ENCODE data around the gene FKBP4. TPM values are rescaled to one million over a fixed set of nuclear protein-coding genes. Genes with fewer than 3 reads are reported as not detected.

The FKBP4 gene
- polyA plus RNA-seq, 4 donors: 132 to 164 (median 142) TPM

DNA sequence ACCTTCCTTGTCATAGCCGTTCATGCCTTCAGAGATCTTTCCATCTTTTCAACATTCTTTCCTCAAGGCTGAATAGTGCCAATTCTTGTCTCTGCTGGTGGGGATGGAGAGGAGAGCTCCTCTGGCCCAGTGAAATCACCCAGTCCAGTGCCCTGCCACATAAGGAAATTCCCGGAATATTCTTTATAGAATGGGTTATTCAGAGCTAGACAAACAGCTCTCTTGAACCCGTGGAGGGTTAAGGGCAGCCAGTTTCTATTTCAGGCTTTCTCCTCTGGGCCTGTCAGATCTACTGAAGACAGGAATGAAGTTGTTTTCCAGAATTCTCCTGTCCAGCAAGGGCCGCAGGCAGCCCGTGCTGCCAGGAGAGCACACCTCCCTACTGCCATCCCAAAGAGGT, 48.2 kb downstream of the FKBP4 start:
- DNase-seq (ENCODE audit: low read depth in 4 of 4, low spot score in 3 of 4): no peak

DNA sequence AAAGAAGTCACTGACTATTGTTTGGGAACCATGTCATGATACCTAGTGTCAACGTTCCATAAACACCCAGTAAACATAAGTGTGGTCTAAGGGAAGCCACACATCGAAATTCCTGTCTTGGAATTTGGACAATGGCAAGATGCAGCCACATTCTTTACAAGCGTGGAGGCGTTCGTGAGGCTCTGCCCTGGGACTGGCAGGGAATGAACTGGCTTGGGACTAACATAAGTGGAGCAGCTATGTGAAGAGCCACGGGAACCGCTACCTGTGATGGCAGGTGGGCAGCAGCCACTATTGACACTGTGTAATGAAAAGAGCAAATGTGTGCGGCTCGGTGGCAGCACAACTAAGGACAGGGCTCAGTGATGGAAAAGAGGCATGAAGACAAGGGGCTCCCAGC, 50.0 kb downstream of the FKBP4 start:
- no peak for DNase-seq (ENCODE audit: low read depth in 4 of 4, low spot score in 3 of 4)

DNA sequence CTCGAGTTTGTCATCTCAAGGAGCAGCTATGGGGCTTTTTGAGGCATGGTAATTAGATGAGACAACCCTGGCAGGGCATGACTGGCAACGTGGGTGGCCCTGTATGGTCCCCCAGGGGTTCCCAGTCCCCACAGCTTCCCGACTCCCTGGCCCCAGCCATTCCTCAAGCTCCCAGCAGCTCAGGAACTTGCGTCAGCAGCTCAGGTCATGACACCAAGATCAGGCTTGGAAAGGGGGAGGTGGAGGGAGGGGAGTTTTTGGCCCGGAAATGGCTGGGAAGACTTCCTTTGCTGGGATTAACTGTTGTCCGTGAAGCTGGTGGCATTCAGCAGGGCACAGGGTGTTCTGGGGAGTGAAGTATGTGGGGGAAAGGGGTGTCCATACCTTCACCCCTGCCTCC, 50.5 kb downstream of the FKBP4 start:
- no peak for DNase-seq (ENCODE audit: low read depth in 4 of 4, low spot score in 3 of 4)

DNA sequence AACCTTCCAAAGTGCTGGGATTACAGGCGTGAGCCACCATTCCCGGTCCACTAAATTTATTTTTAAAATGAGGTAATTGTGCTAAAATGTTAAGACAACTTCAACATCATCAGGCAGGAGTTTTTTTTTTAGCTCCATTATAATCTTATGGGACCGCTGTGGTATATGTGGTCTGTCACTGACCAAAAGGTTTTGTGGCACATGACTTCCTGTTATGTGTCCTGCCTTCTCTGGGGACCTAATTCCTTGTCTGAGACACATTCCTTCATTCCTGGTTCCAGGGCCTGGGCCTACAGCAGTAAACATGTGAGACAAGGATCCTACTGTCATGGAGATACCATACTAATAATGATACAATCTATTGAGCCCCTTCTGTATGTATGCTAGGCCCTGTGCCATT, 57.2 kb downstream of the FKBP4 start:
- DNase-seq (ENCODE audit: low read depth in 4 of 4, low spot score in 3 of 4): no peak

- peak in 1 of 4 donors; percentile 66 for DNase-seq (ENCODE audit: low read depth in 4 of 4, low spot score in 3 of 4)
Observed at GRCh38 chr12:2853626-2854025, 58.9 kb downstream of the FKBP4 start.

Other genes with a start within 250 kb of the FKBP4 start
- gene ITFG2, start 17.7 kb downstream of the FKBP4 start, polyA plus RNA-seq (ENCODE audit: insufficient read length in 4 of 4): 10 to 100 TPM; 55.2 to 60.4 (median 60.1) TPM
- 10 to 100 TPM; 33.4 to 40.0 (median 34.4) TPM for gene NRIP2, start 40.1 kb downstream of the FKBP4 start, polyA plus RNA-seq (ENCODE audit: insufficient read length in 4 of 4)
- under 1 TPM; 0.40 to 0.80 (median 0.64) TPM for gene TEX52, start 62.1 kb downstream of the FKBP4 start, polyA plus RNA-seq (ENCODE audit: insufficient read length in 4 of 4)
- 10 to 100 TPM; 26.6 to 31.3 (median 29.8) TPM for gene FOXM1, start 82.2 kb downstream of the FKBP4 start, polyA plus RNA-seq (ENCODE audit: insufficient read length in 4 of 4)
- gene RHNO1, start 82.3 kb downstream of the FKBP4 start, polyA plus RNA-seq (ENCODE audit: insufficient read length in 4 of 4): 10 to 100 TPM; 42.6 to 53.6 (median 44.0) TPM
- 10 to 100 TPM; 31.1 to 39.4 (median 36.4) TPM for gene TULP3, start 95.9 kb downstream of the FKBP4 start, polyA plus RNA-seq (ENCODE audit: insufficient read length in 4 of 4)
- gene TEAD4, start 164.4 kb downstream of the FKBP4 start, polyA plus RNA-seq (ENCODE audit: insufficient read length in 4 of 4): 10 to 100 TPM; 16.9 to 23.7 (median 18.7) TPM

Measured in right renal pelvis (tissue), 4 donors.